ENCODE results near the gene ITGB3. TPM values are rescaled to one million over a fixed set of nuclear protein-coding genes. Genes with fewer than 3 reads are reported as not detected.
A peak's percentile ranks its signal among the peaks of the same experiment; 100 is the strongest.

The ITGB3 gene
- total and polyA plus RNA-seq, 8 donors: 0.09 to 2.3 (median 0.71) TPM

DNA sequence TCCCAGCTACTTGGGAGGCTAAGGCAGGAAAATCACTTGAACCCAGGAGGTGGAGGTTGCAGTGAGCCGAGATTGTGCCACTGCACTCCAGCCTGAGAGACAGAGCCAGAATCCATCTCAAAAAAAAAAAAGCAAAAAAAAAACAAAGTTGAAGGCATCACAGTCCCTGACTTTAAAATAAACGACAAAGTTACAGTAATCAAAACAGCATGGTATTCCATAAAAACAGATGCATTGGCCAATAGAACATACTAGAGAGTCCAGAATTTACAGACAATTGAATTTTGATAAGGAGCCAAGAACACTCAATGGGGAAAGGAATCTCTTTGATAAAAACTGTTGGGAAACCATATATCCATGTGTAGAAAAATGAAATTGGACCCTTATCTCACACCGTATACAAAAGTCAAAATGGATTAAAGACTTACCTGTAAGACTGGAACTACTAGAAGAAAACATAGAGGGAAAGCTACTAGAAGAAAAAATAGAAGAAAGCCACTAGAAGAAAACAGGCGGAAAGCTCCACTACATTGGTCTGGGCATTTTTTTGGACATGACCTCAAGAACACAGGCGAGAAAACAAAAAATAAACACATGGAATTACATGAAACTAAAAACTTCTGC lies 67.4 kb downstream of the ITGB3 start:
- H3K4me1 ChIP-seq: peaks cover 0 to 4% (median 0%) of the 10 kb centered on the region in 3 donors
- H3K9me3 ChIP-seq: no peaks in the 10 kb centered on the region
- FAIRE-seq: no peak
- TF ChIP-seq, protein P1, sequence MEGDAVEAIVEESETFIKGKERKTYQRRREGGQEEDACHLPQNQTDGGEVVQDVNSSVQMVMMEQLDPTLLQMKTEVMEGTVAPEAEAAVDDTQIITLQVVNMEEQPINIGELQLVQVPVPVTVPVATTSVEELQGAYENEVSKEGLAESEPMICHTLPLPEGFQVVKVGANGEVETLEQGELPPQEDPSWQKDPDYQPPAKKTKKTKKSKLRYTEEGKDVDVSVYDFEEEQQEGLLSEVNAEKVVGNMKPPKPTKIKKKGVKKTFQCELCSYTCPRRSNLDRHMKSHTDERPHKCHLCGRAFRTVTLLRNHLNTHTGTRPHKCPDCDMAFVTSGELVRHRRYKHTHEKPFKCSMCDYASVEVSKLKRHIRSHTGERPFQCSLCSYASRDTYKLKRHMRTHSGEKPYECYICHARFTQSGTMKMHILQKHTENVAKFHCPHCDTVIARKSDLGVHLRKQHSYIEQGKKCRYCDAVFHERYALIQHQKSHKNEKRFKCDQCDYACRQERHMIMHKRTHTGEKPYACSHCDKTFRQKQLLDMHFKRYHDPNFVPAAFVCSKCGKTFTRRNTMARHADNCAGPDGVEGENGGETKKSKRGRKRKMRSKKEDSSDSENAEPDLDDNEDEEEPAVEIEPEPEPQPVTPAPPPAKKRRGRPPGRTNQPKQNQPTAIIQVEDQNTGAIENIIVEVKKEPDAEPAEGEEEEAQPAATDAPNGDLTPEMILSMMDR (IDR thresholded peaks at IDR 0.05): no peak
- no peaks in the 10 kb centered on the region for H3K36me3 ChIP-seq
- no peak overlapping the region for H3K4me3 ChIP-seq
- H3K27me3 ChIP-seq: no peaks in the 10 kb centered on the region
- intact Hi-C loops (cut with DNase I): no loop called here
- ATAC-seq: no peak
- DNase-seq: no peak
- no peak overlapping the region for H3K27ac ChIP-seq
- WGBS, 2 donors: 77 to 87% methylated on average over 5 of the region's 5 CpGs

DNA sequence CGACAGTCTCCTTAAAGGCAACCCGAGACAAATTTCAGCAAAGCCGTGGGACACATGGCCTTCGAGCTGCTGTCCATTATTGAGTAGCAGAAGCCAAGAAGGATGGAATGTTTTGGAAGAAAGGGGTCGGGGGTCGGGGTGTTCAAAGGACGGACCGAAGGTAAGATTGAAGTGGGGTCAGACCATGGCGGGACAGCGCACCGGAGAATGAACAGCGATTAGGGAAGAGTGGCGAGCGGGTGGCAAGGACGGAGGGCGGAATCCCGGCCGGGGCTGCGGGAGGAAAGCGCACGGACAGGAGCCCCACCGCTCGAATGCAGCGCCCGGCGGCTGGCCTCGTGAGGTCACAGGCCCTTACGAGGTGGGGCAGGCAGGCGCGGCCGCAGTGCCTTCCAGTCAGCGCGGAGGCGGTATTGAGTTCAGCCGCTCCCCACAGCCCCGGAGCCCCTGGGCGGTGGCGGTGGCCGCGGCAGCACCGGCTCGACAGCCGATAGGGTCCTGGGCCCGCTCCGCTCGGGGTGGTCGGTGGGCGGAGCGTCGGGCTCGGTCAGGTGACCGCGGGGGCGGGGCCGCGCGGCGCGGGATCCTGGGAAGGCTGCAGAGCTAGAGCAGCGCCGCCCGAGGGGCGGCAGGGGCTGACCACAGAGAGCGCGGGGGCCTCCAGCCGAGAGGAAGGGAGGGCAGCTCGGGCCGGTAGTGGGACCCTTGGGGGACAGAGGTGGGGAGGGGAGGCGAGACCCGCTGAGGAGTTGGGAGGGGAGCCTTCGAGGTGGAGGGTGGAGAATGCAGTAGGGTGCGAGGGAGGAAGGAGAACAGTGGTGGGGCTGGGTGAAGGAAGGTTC lies 70.0 kb downstream of the ITGB3 start, which contains the start of gene EFCAB13:
EFCAB13 (plus strand) TSS at position 574 of the 842 bp plus-strand sequence. CDS start 4,399 bp downstream, outside the sequence.
- H3K27ac ChIP-seq: peak within 1 kb of the TSS; percentile 76 to 91 (median 84)
- peak within 1 kb of the TSS; percentile 47 to 69 (median 53) for H3K4me3 ChIP-seq
- TF ChIP-seq, protein P1 (IDR thresholded peaks at IDR 0.05): no peak
- FAIRE-seq: no peak
- no peaks in the 10 kb centered on the region for H3K36me3 ChIP-seq
- ATAC-seq: peak; percentile 96 to 99 (median 97)
- intact Hi-C loops (cut with DNase I): no loop called here
- no peaks in the 10 kb centered on the region for H3K9me3 ChIP-seq
- H3K27me3 ChIP-seq: no peaks in the 10 kb centered on the region
- peaks cover 0 to 4% (median 0%) of the 10 kb centered on the region in 3 donors for H3K4me1 ChIP-seq
- DNase-seq: peak; percentile 81 to 95 (median 90)
- WGBS, 2 donors: 1% methylated on average over 64 to 72 of the region's 72 CpGs

DNA sequence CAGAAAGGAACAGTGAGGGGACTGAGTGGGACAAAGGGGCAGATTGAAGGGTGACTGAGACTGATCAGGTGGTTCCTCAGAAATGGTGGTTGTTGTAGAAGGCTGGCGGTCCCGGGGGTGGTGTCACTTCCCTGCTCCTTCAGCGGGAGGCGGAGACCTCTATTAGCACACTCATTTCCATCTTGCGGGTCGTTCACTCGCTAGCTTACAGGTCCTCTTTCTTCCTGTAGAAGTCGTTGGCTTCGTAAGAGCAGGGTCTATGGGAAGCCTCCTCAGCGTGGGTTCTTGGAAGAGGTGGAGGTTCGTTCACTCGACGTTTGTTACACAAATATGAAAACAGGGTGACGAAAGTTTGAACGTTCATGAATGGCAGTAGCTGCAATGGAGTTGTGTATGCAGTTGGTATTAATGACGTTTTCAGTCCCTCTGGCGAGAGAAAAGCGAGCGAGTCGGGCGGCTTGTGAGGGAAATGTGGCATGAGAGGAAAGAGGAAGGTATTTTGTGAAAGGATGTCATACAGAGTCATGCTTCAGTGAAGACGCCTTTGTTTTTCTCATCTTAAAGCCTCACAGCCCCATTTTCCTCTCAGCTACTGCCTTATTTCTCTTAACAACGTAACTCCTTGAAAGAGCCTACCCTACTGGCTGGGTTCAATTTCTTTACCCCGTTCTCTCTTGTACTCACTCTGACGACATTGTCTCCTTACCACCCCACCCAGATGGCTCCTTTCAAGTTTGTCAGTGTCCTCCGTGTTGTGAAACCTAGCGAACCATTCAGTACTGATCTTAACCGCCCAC lies 70.8 kb downstream of the ITGB3 start:
- 13 to 24% methylated on average over 28 of the region's 28 CpGs for WGBS, 2 donors
- FAIRE-seq: no peak

DNA sequence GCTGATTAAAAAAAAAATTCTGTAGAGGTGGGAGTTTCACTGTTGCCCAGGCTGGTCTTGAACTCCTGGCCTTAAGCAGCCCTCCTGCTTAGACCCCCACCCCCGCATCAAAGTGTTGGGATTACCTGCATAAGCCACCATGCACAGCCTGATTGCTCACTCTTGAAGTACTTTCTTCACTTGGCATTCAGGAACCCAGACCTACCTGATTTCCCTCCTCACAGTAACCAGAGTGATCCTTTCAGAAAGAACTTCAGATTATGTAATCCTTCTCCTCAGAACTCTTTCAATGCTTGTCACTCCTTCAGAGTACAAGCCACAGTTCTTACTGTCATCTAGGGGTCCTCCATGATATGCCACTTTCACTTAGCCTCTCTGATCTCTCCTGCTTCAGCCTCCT lies 71.5 kb downstream of the ITGB3 start:
- DNase-seq: no peak
- intact Hi-C loops (cut with DNase I): no loop called here
- Histone ChIP-seq H3K9me3 (no peaks in the 10 kb centered on the region), H3K36me3 (no peaks in the 10 kb centered on the region), H3K4me3 (no peak overlapping the region), H3K27ac (no peak overlapping the region), H3K4me1 (peaks cover 0 to 4% (median 0%) of the 10 kb centered on the region in 3 donors), H3K27me3 (no peaks in the 10 kb centered on the region)
- FAIRE-seq: no peak
- ATAC-seq: no peak
- WGBS, 2 donors: 95 to 100% methylated on average over 1 of the region's 1 CpG
- TF ChIP-seq, protein P1 (IDR thresholded peaks at IDR 0.05): no peak

More for the DNA sequence above, 70.8 kb downstream of the ITGB3 start:
- intact Hi-C loops (cut with DNase I): no loop called here
- ATAC-seq (peak; percentile 54 to 67 (median 66)), DNase-seq (peak; percentile 21 to 65 (median 52))
- H3K27me3 ChIP-seq: no peaks in the 10 kb centered on the region
- H3K36me3 ChIP-seq: no peaks in the 10 kb centered on the region
- peaks cover 0 to 4% (median 0%) of the 10 kb centered on the region in 3 donors for H3K4me1 ChIP-seq
- TF ChIP-seq, protein P1 (IDR thresholded peaks at IDR 0.05): no peak
- peak overlapping the region; percentile 47 to 69 (median 53) for H3K4me3 ChIP-seq
- peak overlapping the region; percentile 76 to 91 (median 84) for H3K27ac ChIP-seq
- H3K9me3 ChIP-seq: no peaks in the 10 kb centered on the region
